ENCODE results near the gene KRT72. TPM values are rescaled to one million over a fixed set of nuclear protein-coding genes. Genes with fewer than 3 reads are reported as not detected.

KRT72 gene
- total RNA-seq, 2 experiments from 2014 or later: 0.12 TPM; not detected in 1

DNA sequence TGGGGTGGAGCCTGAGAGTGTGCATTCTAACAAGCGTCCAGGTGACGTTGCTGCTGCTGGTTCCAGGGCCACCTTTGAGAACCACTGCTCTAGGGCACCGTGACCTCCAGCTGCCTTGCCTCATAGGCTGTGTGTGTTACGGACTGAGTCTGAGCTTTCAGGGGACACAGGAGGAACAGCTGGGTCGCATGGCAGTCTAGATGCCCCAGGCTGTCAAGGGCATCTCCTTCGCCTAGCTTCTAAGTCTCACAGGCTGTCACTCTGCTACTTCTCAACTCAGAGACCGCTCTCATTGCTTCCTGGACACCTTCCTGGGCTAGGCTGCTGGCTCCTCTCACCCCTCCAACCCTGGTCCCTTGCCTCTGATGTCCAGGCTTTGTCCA lies 16.1 kb upstream of the KRT72 start:
- Mint-ChIP-seq H3K27me3 (no peaks in the 10 kb centered on the region), H3K4me3 (no peak overlapping the region), H3K9me3 (no peaks in the 10 kb centered on the region), H3K36me3 (no peaks in the 10 kb centered on the region), H3K27ac (no peak overlapping the region), H3K4me1 (peaks cover 56% of the 10 kb centered on the region)
- DNase-seq: no peak

DNA sequence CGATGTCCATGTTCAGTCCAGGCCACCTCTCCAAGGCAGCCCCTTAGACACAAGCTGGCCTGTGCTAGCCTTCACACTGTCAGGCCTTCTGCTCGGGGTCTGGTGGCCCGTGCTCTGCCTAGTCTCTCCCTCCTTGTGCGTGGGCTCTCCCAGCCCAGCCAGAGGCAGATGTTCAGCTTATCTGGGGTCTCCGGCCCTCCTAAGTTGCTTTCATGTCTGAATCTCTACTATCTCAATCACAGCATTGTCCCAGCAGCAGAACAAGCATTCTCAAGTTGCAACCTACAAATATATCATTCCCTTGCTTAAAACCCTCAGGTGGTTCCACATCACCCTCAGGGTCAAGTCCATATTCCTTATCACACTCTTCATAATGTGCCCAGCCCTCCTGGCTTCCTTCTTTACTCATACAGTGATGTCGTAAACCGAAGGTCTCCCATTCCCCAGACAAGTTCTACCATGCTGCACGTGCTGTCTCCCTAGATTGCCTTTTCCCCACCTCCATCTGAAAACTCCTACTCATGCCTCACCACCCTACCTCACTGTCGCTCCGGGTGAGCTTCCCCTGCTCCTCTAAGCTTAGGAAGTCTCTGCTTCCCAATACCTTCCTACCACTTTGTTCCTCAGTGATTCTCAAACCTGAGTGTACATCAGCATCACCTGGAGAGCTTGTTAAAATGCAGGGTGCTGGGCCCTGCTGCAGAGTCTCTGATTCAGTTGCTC lies 15.6 kb upstream of the KRT72 start:
- H3K4me1 Mint-ChIP-seq: peaks cover 62% of the 10 kb centered on the region
- no peaks in the 10 kb centered on the region for H3K9me3 Mint-ChIP-seq
- no peaks in the 10 kb centered on the region for H3K36me3 Mint-ChIP-seq
- H3K27me3 Mint-ChIP-seq: no peaks in the 10 kb centered on the region
- no peak overlapping the region for H3K27ac Mint-ChIP-seq
- no peak for DNase-seq
- no peak overlapping the region for H3K4me3 Mint-ChIP-seq

DNA sequence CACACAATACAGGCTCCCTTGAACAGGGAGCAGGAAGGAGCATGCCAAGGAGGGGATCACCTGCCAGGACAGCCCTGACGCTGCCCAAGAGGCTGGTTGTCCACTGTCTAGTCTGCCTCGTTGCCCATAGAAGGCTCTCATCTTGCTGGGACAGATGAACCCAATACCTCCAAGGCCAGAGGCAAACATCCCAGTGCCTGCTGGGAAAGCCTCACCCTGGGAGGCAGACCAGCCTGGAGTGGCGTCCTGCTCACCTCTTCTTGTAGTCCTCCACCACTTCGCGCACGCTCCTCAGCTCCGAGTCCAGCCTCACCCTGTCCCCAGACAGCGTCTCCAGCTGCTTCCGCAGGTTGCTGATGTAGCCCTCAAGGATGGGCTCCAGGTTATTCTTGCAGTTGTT lies 14.6 kb upstream of the KRT72 start:
- no peaks in the 10 kb centered on the region for H3K27me3 Mint-ChIP-seq
- H3K4me3 Mint-ChIP-seq: no peak overlapping the region
- H3K36me3 Mint-ChIP-seq: peaks cover 2% of the 10 kb centered on the region
- H3K27ac Mint-ChIP-seq: peak overlapping the region; percentile 76
- H3K4me1 Mint-ChIP-seq: peaks cover 67% of the 10 kb centered on the region
- H3K9me3 Mint-ChIP-seq: no peaks in the 10 kb centered on the region
- no peak for DNase-seq

DNA sequence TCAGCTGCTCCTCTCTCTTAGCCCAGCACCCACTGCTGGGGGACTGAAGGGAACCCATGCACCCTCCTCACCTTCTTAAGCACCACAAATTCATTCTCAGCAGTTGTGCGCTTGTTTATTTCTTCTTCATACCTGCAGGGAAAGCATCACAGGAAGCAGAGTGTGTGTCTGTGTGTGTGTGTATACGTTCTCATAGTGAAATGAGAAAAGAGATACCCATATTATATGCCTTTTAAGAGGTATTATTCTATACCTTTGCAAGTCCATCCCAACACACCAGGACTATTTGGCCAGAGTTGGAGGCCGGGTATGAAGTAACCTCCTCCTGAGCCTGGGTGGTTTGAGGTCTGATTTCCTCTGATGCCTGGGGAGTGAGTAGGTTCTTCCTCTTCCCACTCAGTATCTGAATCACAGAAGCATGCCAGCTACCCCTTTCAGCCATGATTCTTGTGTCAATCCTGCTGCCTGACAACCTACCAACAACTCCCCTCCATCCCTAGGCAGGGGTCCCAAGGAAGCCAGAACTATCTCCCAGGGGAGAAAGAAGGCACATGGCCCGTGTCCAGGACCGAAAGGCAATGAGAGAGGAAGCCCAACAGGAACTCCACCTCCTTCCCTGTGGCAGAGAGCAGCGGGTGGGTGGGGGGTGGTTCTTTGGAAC lies 14.1 kb upstream of the KRT72 start:
- no peak overlapping the region for H3K4me3 Mint-ChIP-seq
- peak; percentile 12 for DNase-seq
- no peaks in the 10 kb centered on the region for H3K27me3 Mint-ChIP-seq
- peaks cover 70% of the 10 kb centered on the region for H3K4me1 Mint-ChIP-seq
- H3K9me3 Mint-ChIP-seq: no peaks in the 10 kb centered on the region
- peaks cover 2% of the 10 kb centered on the region for H3K36me3 Mint-ChIP-seq
- peak overlapping the region; percentile 76 for H3K27ac Mint-ChIP-seq

DNA sequence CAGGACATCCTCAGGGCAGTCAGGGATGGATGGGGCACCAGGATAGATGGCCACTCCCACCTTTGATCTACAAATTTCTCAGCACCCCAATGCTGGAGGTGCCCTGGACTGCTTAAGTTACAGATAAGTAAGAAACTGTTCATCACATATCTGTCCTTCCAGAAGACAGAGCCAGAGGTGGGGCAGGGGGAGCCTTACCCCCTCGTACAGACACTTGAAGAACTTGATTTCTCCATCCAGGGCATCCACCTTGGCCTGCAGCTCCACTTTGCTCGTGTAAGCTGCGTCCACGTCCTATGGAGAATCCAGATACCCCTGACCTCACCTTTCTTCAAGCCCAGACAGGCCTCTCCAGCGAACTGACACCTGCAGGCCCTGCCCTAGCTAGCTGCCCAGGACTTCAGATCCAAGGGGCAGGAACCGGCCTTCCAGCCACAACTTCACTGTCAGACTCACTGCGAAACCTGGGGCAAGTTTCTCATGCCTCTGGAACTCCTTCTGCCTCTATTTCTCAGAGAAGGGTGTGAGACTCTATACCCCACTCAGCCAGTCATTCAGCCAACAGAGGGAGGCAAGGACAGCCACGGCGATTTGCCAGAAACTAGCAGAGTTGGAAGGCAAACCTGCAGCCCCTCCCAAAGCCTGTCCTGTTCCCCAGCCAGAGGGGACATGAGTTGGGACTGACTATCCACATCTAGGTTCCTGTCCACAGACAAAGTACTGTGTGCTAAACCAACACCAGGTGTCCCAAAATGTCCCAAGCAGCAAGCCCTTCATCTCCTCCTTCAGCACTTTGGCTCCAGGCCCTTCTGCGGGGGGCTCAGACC lies 13.3 kb upstream of the KRT72 start:
- no peaks in the 10 kb centered on the region for H3K27me3 Mint-ChIP-seq
- H3K36me3 Mint-ChIP-seq: peaks cover 2% of the 10 kb centered on the region
- no peaks in the 10 kb centered on the region for H3K9me3 Mint-ChIP-seq
- H3K4me3 Mint-ChIP-seq: no peak overlapping the region
- DNase-seq: no peak
- H3K27ac Mint-ChIP-seq: peak overlapping the region; percentile 26
- H3K4me1 Mint-ChIP-seq: peaks cover 74% of the 10 kb centered on the region

DNA sequence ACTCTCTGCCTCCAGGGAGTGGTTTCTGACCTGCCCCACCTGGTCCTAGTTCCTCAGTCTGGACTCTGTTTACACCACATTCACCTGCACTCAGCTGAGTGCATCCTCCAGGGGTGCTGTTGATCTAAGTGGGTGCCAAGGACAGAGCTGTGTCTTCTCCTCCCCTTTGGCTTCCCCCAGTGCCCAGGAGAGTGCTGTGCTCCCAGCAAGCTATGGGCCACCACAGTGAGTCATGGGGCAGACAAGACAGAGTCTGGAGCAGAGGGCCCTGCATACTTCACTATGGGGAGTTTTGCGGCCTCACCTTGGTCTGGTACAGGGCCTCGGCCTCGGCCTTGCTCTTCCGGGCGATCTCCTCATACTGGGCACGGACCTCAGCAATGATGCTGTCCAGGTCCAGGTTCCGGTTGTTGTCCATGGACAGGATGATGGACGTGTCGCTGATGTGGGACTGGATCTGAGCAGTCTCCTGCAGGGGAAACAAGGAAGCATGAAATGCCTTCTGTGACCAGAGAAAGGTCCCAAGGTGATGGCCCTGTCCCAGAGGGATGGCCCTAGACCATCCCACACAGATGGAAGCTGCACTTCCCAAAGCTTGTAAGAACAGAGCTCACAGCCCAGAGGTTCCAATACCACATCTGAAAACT lies 12.2 kb upstream of the KRT72 start:
- H3K36me3 Mint-ChIP-seq: peaks cover 2% of the 10 kb centered on the region
- H3K4me1 Mint-ChIP-seq: peaks cover 82% of the 10 kb centered on the region
- no peak overlapping the region for H3K27ac Mint-ChIP-seq
- no peaks in the 10 kb centered on the region for H3K9me3 Mint-ChIP-seq
- DNase-seq: no peak
- H3K4me3 Mint-ChIP-seq: no peak overlapping the region
- H3K27me3 Mint-ChIP-seq: no peaks in the 10 kb centered on the region

DNA sequence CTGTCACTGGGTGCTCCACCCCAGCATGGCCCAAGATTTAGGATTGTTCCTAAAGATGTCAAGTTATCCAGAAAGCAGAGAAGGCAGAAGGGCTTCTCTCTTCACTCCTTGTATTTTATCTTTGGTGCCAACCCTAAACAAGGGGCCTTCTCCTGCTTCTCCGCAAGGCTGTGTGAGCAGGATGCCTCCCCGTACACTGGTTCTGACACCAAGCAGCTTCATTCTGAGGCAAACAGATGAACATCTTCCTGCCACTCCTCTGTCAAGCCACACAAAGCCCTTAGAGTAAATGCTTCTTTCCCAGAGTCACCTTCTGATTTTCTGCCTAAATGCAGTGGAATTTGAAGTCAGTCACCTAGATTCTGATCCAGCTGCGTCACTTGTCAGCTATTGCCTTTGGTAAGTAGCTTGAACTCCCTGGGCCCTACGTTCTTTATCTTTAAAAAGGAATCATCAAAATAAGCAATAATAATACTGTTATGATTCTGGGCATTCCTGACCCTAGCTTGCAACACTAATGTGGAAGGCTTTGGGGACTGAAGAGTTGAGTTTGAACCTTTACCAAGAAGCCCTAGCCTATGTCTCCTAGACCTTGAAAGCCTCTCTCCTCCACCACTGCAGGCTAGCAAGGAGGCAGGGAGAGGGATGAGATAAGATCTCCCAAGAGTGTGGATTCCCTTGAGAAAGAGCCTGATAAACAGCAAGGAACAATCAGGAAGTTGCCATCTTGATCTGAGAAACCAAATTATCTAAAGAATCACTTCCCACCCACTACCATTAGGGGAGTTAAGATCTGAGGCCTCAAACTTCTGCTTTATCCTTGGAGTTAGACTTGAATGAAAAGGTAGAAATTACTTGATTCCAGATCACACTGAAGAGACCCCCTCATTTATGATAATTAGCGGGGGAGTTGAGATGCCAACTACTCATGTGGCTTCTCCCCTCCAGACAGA lies 11.4 kb upstream of the KRT72 start:
- DNase-seq: no peak
- H3K36me3 Mint-ChIP-seq: peaks cover 2% of the 10 kb centered on the region
- peaks cover 89% of the 10 kb centered on the region for H3K4me1 Mint-ChIP-seq
- H3K27ac Mint-ChIP-seq: no peak overlapping the region
- no peaks in the 10 kb centered on the region for H3K9me3 Mint-ChIP-seq
- H3K27me3 Mint-ChIP-seq: no peaks in the 10 kb centered on the region
- no peak overlapping the region for H3K4me3 Mint-ChIP-seq

DNA sequence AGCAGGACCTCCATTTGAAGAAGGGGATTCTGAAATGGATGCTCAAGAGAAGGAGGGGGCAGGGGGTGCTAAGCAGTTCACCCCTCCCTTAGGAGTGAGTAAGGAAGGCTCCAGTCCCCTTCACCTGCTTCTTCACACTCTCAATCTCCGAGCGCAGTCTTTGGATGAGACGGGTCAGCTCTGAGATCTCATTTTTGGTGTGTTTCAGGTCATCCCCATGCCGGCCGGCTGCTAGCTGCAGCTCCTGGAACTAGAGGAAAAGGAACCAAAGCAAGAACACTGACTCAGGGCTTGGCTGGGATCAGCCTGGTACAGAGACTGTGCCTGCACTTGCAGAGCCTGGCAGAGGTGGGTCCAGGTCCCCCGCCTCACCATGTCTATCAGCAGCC lies 9.8 kb upstream of the KRT72 start:
- Mint-ChIP-seq H3K4me3 (no peak overlapping the region), H3K27me3 (no peaks in the 10 kb centered on the region), H3K4me1 (peaks cover 86% of the 10 kb centered on the region), H3K9me3 (no peaks in the 10 kb centered on the region), H3K27ac (no peak overlapping the region), H3K36me3 (peaks cover 2% of the 10 kb centered on the region)
- no peak for DNase-seq

DNA sequence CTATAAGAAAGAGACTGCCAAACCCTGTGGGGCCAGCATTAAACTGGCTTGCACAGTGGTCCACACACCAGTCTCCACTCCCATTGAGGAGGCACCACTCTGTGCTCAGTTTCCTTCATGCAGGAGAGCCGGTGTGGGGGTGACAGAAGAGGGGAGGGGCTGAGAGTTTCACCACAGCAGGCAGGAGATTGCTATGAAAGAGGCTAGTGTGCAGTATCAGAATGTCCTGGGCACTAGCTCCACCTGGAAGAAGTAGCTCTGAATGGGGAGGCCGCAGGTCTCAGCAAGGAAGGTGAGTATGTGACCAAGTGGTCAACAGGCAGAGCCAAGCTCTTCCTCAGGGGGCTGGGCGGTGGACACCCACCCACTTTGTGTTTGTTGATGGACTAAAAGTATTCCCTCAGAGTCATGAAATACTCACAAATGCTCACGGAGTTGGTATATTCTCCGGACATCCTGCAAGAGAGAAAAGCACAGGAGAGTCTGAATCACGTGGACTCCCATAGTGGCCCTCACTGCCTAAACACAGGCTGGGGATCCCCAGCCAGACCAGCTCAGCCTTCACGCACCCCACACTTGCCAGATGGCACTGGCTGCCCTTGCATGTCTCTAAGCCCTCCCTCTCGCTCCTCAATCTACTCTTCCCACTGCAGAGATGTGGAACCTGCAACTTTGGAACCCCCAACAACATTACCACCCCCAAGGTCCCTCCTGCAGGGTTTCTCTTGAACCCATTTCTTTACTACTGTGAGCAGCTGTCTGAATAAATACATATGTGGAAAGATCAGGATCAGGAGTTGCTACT lies 7.8 kb upstream of the KRT72 start:
- H3K4me1 Mint-ChIP-seq: peaks cover 84% of the 10 kb centered on the region
- H3K9me3 Mint-ChIP-seq: no peaks in the 10 kb centered on the region
- H3K4me3 Mint-ChIP-seq: no peak overlapping the region
- no peak for DNase-seq
- H3K27me3 Mint-ChIP-seq: no peaks in the 10 kb centered on the region
- H3K36me3 Mint-ChIP-seq: peaks cover 2% of the 10 kb centered on the region
- H3K27ac Mint-ChIP-seq: no peak overlapping the region

DNA sequence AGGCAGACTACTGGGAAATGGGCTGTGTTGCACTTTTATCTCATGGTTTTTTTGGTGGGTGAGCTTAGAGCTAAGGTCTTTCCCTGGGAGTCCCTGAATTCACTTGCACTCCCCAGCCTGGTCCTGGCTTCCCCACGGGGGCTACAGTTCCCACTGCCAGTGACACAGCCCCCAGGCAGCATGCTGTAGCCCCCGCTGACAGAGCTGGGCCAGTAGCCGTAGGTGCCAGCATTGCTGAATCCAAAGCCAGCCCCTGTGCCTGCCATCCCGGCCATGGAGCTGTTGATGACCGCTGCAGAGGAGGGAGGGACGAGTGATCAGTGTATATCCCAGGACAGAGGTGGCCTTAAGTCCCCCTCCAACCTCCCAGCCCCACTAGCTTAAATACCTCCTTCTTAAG lies 6.9 kb upstream of the KRT72 start:
- H3K4me3 Mint-ChIP-seq: no peak overlapping the region
- no peaks in the 10 kb centered on the region for H3K27me3 Mint-ChIP-seq
- DNase-seq: no peak
- H3K27ac Mint-ChIP-seq: no peak overlapping the region
- H3K9me3 Mint-ChIP-seq: no peaks in the 10 kb centered on the region
- peaks cover 84% of the 10 kb centered on the region for H3K4me1 Mint-ChIP-seq
- H3K36me3 Mint-ChIP-seq: peaks cover 2% of the 10 kb centered on the region

DNA sequence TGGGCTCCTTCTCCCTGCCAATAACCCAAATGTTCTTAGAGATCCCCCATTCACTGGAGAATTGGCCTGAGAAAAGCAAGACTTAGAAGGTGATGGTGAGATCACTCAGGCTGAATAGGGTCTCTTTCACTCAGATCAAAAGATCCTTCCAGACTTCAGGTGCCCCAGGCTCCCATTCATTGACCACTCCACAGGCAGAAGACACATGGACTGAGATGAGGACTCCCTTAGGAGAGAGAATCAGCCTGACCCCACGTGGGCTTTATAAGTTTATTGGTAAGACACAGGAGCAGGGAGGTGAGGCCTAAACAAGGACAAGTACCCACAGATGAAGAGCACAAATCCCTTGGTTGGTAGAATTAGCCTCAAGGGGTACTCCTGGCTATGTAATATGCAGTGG lies 6.1 kb upstream of the KRT72 start:
- no peak overlapping the region for H3K27ac Mint-ChIP-seq
- peaks cover 2% of the 10 kb centered on the region for H3K36me3 Mint-ChIP-seq
- peaks cover 83% of the 10 kb centered on the region for H3K4me1 Mint-ChIP-seq
- no peak overlapping the region for H3K4me3 Mint-ChIP-seq
- DNase-seq: no peak
- no peaks in the 10 kb centered on the region for H3K9me3 Mint-ChIP-seq
- H3K27me3 Mint-ChIP-seq: no peaks in the 10 kb centered on the region

DNA sequence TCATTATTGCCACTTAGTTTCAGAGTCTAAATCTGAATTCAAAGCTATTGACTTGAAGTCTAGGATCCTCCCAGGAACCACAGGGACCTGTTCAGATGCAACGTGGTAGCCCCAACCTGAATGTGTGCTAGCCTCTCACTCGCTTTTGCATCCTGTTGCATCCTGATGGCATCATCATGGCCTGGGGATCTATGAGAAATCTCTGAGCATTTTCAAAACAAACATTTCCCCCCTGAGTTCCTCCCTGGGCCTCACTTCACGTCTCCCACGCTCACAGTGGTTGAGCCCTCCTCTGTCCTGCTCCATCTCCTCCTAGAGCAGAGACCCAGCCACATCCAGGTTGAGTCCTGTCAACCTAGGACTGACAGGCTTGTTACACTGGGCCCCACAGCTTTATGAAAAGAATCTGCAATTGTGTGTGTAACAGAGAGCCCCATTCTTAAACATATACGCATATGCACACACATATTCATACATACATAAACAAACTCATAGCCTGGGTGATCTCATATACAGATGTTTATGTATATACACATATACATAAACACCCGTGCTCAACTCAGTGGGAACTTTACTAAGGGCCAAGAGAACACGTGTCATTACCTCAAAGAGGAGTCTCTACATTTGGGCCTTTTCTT lies 5.4 kb upstream of the KRT72 start:
- Mint-ChIP-seq H3K27me3 (no peaks in the 10 kb centered on the region), H3K9me3 (no peaks in the 10 kb centered on the region), H3K36me3 (peaks cover under 1% of the 10 kb centered on the region), H3K4me1 (peaks cover 83% of the 10 kb centered on the region), H3K4me3 (no peak overlapping the region), H3K27ac (no peak overlapping the region)
- no peak for DNase-seq

DNA sequence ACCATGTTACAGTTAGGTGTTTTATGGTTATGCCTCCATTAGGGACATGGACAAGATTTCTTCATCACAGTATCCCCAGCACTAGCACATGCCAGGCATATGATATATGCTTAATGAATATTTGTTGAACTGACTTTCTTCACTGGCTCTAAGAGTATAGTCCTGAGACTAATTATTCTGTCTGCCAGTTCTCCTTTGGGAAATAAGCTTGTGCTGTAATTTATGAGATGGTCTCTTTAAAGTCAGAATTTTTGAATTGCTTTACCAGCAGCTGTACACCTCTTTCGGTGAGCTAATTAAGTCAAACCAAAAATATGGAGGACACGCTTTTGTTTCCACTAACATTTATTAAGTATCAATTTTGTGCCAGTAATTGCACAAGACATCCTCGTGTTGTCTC lies 4.8 kb upstream of the KRT72 start:
- Mint-ChIP-seq H3K4me3 (no peak overlapping the region), H3K9me3 (no peaks in the 10 kb centered on the region), H3K4me1 (peaks cover 79% of the 10 kb centered on the region), H3K27ac (no peak overlapping the region), H3K27me3 (no peaks in the 10 kb centered on the region), H3K36me3 (no peaks in the 10 kb centered on the region)
- DNase-seq: no peak
